Body of pancreas (tissue), 4 donors: Measurements from ENCODE around the gene SLC17A9.

Experiments
- POLR2A ChIP-seq, 3 donors: fragments of 450-650 bp; IDR thresholded peaks; one replicate each; pipeline ENCODE4 v1.6.1; 2016; ENCODE audit warnings: antibody characterized with exemption in 3 of 3, mild to moderate bottlenecking in 2 of 3
- TF ChIP-seq, protein P1 (sequence below), 7 experiments: fragments of 450-650 bp in 4 of 7; fragments of 200-600 bp in 3 of 7; sonication (generic) in 3 of 7; IDR thresholded peaks; one replicate each; pipeline ENCODE4 v1.5.1; 2016 to 2019; ENCODE audit warnings: antibody characterized with exemption in 7 of 7

DNA sequence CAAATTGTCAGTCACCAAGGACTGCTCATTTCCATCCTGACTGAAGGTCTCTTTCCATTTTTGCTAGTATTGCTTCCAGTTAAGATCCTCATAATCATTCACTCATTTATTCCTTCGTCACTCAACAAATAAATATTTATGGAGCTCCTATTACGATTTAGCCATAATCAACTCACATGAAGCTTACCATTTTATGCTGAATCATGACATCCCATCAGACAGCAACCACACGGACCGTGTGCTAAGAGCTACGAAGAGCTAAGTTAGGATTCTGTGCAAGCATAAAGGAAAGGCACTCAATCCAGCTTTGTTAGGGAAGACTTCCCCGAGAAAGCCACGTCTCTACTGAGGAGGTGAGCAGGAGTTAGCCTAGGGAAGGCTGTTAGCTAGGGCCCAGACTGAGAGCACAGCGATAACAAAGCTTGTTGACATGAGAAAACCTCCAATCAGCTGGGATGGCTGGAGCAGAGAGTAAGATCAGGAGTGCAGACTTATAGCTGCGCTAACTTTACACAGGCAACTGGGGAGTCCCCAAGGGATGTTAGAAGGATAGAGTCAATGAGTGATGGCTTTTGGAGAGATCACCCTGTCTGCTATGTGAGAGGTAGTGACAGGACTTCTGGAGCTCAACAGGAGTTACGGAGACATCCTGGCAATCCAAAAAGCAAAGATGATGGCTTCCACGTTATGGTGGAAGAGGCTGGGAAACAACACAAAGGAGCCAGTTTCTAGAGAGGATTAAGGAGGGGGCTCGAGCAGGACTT is 17.1 kb upstream of the SLC17A9 start:
- TF ChIP-seq, protein P1, sequence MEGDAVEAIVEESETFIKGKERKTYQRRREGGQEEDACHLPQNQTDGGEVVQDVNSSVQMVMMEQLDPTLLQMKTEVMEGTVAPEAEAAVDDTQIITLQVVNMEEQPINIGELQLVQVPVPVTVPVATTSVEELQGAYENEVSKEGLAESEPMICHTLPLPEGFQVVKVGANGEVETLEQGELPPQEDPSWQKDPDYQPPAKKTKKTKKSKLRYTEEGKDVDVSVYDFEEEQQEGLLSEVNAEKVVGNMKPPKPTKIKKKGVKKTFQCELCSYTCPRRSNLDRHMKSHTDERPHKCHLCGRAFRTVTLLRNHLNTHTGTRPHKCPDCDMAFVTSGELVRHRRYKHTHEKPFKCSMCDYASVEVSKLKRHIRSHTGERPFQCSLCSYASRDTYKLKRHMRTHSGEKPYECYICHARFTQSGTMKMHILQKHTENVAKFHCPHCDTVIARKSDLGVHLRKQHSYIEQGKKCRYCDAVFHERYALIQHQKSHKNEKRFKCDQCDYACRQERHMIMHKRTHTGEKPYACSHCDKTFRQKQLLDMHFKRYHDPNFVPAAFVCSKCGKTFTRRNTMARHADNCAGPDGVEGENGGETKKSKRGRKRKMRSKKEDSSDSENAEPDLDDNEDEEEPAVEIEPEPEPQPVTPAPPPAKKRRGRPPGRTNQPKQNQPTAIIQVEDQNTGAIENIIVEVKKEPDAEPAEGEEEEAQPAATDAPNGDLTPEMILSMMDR (IDR thresholded peaks at IDR 0.05): no peak
- no peak for TF ChIP-seq POLR2A (IDR thresholded peaks at IDR 0.05)
